Thymus (tissue), 11 donors: ENCODE data around the gene PATJ. TPM values are rescaled to one million over a fixed set of nuclear protein-coding genes. Genes with fewer than 3 reads are reported as not detected.

Experiments used
- DNase-seq, 9 donors: peaks; one replicate each; pipeline ENCODE4 v3.0.0-alpha.2; 2013; ENCODE audit warnings: low spot score in 9 of 9, low read depth in 6 of 9, missing footprints in 1 of 9
- H3K27ac ChIP-seq, 2 donors: one replicate each; pipeline ENCODE4 v1.5.1; 2013; ENCODE audit warnings: control low read depth in 1 of 2, low read depth in 1 of 2, low read length in 1 of 2, mild to moderate bottlenecking in 1 of 2, moderate library complexity in 1 of 2
- H3K27me3 ChIP-seq, 2 donors: one replicate each; pipeline ENCODE4 v1.5.1; 2013; ENCODE audit warnings: low read length in 1 of 2; ENCODE audit not compliant: control insufficient read depth in 2 of 2, insufficient read depth in 1 of 2
- H3K36me3 ChIP-seq, 2 donors: one replicate each; pipeline ENCODE4 v1.5.1; 2013; ENCODE audit warnings: low read length in 1 of 2, mild to moderate bottlenecking in 1 of 2, moderate library complexity in 1 of 2; ENCODE audit not compliant: control insufficient read depth in 2 of 2, insufficient read depth in 2 of 2
- H3K4me1 ChIP-seq, 2 donors: one replicate each; pipeline ENCODE4 v1.5.1; 2013; ENCODE audit warnings: low read length in 2 of 2; ENCODE audit not compliant: control insufficient read depth in 2 of 2, insufficient read depth in 2 of 2
- H3K4me3 ChIP-seq, 2 donors: one replicate each; pipeline ENCODE4 v1.5.1; 2013; ENCODE audit warnings: low read length in 2 of 2, control low read depth in 1 of 2, mild to moderate bottlenecking in 1 of 2
- H3K9me3 ChIP-seq, 2 donors: one replicate each; pipeline ENCODE4 v1.5.1; 2013; ENCODE audit warnings: low read length in 1 of 2, mild to moderate bottlenecking in 1 of 2; ENCODE audit not compliant: control insufficient read depth in 2 of 2, insufficient read depth in 1 of 2
- WGBS: extraction: QIAGEN DNeasy Blood & Tissue Kit; methylation state at CpG from one replicate; pipeline ENCODE4 v1.1.7; 2013; 5-methylcytosine and 5-hydroxymethylcytosine counted together
- polyA plus RNA-seq: library from polyadenylated mRNA; stranded (reverse); fragments of 200-250 nt; gene quantifications from one replicate; pipeline ENCODE4 v1.2.3, GENCODE V29; 2013
- total RNA-seq: library from RNA; stranded (reverse); fragments of 120-200 nt; gene quantifications from one replicate; pipeline ENCODE4 v1.2.4, GENCODE V29; 2013
- donor health status: healthy.

PATJ gene
- total and polyA plus RNA-seq, 2 donors = 8.6 to 12.4 TPM

GRCh38 chr1:61978796-61979195 is 236.5 kb downstream of the PATJ start:
- Histone ChIP-seq H3K27me3 (no peaks in the 10 kb centered on the region), H3K9me3 (no peaks in the 10 kb centered on the region), H3K4me3 (no peak overlapping the region), H3K4me1 (no peaks in the 10 kb centered on the region), H3K27ac (no peak overlapping the region), H3K36me3 (no peaks in the 10 kb centered on the region)
- DNase-seq = no peak

GRCh38 chr1:61979729-61980128 is 237.4 kb downstream of the PATJ start:
- Histone ChIP-seq H3K36me3 (no peaks in the 10 kb centered on the region), H3K27ac (no peak overlapping the region), H3K4me1 (no peaks in the 10 kb centered on the region), H3K27me3 (no peaks in the 10 kb centered on the region), H3K9me3 (no peaks in the 10 kb centered on the region), H3K4me3 (no peak overlapping the region)
- DNase-seq = no peak
- 97% methylated on average over 4 of the region's 4 CpGs for WGBS

DNA sequence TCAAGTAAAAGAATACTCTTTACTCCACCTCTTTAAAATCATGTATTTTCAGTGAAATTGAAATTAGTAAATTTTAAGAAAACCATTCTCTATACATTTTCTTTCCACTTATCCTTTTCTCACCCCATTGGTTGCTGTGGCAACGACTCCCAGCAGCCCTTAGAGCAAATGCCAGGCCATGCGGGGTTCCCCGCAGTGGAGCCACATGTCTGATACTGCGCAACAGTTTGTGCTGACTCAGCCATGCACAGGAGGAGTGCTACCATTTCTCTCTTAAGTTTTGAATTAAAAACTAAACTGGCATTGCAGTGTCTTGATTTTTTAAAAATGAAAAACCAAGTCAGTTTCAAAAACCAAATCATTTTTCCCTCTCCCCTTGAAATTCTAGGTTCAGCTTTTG is 238.3 kb downstream of the PATJ start:
- H3K27me3 ChIP-seq = no peaks in the 10 kb centered on the region
- H3K9me3 ChIP-seq = no peaks in the 10 kb centered on the region
- no peak overlapping the region for H3K27ac ChIP-seq
- H3K4me3 ChIP-seq = no peak overlapping the region
- no peaks in the 10 kb centered on the region for H3K4me1 ChIP-seq
- DNase-seq = no peak
- H3K36me3 ChIP-seq = no peaks in the 10 kb centered on the region
- WGBS = 93% methylated on average over 4 of the region's 4 CpGs

GRCh38 chr1:61981870-61982660 is 239.8 kb downstream of the PATJ start:
- Histone ChIP-seq H3K36me3 (no peaks in the 10 kb centered on the region), H3K4me3 (no peak overlapping the region), H3K4me1 (no peaks in the 10 kb centered on the region), H3K9me3 (no peaks in the 10 kb centered on the region), H3K27ac (no peak overlapping the region), H3K27me3 (no peaks in the 10 kb centered on the region)
- no peak for DNase-seq
- whole genome bisulfite sequencing = 98% methylated on average over 7 of the region's 7 CpGs

DNA sequence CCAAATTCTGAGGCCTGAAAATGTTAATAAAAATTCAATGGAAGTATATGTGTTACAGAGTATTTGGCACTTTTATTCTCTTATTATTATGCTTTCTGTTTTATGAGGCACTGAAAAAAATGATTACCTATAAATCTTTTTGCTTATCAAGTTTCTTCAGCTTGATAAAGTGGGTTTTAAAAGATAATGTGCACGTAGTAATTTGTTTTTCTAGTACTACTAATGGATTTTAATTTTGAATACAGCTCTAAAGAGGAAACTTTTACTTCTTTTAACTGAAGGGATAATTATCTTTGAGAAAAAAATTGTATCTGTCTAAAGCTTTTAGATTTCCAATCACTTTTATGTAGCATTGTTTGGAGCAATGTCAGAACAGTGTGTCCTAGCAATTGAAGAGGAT is 241.0 kb downstream of the PATJ start:
- Histone ChIP-seq H3K4me1 (no peaks in the 10 kb centered on the region), H3K9me3 (no peaks in the 10 kb centered on the region), H3K4me3 (no peak overlapping the region), H3K27ac (no peak overlapping the region), H3K27me3 (no peaks in the 10 kb centered on the region), H3K36me3 (no peaks in the 10 kb centered on the region)
- WGBS = 91% methylated on average over 1 of the region's 1 CpG
- DNase-seq = no peak

DNA sequence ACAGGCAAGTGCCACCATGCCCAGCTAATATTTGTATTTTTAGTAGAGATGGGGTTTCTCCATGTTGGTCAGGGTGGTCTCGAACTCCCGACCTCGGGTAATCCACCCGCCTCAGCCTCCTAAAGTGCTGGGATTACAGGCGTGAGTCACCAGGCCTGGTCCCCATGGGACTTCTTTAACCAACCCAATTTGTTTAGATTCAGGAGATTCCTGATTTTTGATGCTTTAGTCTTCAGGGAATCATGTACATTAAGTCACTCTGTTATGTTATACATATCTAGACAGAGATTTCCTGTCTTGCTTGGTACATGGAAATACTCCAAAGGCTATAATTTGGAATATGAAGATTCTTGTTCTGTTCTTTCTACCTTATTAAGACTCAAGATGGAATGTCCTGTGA is 250.0 kb downstream of the PATJ start:
- 98% methylated on average over 5 of the region's 5 CpGs for WGBS
- H3K36me3 ChIP-seq = no peaks in the 10 kb centered on the region

DNA sequence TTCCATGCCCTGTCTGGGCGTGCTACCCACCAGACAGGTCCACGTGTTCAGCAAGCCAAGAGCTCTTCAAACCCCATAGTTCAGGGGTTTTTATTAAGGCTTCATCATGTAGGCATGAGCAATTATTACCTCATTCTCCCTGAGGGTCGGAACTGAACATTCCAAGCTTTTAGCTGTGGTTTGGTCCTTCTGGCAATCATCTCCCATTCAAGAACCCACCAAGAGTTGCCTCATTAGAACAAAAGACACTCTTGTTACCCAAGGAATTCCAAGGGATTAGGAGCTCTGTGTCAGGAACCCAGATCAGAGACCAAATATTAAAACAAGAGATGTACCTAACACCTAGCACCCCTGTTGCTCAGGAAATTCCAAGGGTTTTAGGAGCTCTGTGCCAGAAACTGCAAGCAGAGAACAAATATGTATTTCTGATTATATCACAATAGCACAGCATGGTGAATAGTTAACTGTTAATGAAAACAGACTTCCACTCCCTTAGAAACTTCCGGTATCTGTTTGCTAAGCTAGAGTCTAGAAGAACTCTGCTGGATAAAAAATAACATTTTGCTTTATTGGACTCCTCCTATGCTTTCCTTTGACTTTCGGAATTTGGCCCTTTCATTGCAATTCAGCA is 251.2 kb downstream of the PATJ start:
- DNase-seq = no peak
- Histone ChIP-seq H3K36me3 (no peaks in the 10 kb centered on the region), H3K4me3 (no peak overlapping the region), H3K27me3 (no peaks in the 10 kb centered on the region), H3K9me3 (no peaks in the 10 kb centered on the region), H3K4me1 (no peaks in the 10 kb centered on the region), H3K27ac (no peak overlapping the region)
- 96% methylated on average over 5 of the region's 5 CpGs for WGBS

More for the DNA sequence above, 250.0 kb downstream of the PATJ start:
- Histone ChIP-seq H3K9me3 (no peaks in the 10 kb centered on the region), H3K4me3 (no peak overlapping the region), H3K27ac (no peak overlapping the region), H3K4me1 (no peaks in the 10 kb centered on the region), H3K27me3 (no peaks in the 10 kb centered on the region)
- DNase-seq = no peak

GRCh38 chr1:61995641-61996040 is 253.4 kb downstream of the PATJ start:
- no peak for DNase-seq
- no peak overlapping the region for H3K4me3 ChIP-seq
- H3K9me3 ChIP-seq = no peaks in the 10 kb centered on the region
- H3K27ac ChIP-seq = no peak overlapping the region
- H3K4me1 ChIP-seq = no peaks in the 10 kb centered on the region
- no peaks in the 10 kb centered on the region for H3K27me3 ChIP-seq
- 96% methylated on average over 1 of the region's 1 CpG for WGBS
- no peaks in the 10 kb centered on the region for H3K36me3 ChIP-seq

GRCh38 chr1:61997123-61997522 is 254.8 kb downstream of the PATJ start:
- Histone ChIP-seq H3K4me3 (no peak overlapping the region), H3K4me1 (no peaks in the 10 kb centered on the region), H3K36me3 (no peaks in the 10 kb centered on the region), H3K9me3 (no peaks in the 10 kb centered on the region), H3K27me3 (no peaks in the 10 kb centered on the region), H3K27ac (no peak overlapping the region)
- WGBS = 98% methylated on average over 3 of the region's 3 CpGs
- DNase-seq = no peak
